ENCODE results near the gene LRFN2.

DNA sequence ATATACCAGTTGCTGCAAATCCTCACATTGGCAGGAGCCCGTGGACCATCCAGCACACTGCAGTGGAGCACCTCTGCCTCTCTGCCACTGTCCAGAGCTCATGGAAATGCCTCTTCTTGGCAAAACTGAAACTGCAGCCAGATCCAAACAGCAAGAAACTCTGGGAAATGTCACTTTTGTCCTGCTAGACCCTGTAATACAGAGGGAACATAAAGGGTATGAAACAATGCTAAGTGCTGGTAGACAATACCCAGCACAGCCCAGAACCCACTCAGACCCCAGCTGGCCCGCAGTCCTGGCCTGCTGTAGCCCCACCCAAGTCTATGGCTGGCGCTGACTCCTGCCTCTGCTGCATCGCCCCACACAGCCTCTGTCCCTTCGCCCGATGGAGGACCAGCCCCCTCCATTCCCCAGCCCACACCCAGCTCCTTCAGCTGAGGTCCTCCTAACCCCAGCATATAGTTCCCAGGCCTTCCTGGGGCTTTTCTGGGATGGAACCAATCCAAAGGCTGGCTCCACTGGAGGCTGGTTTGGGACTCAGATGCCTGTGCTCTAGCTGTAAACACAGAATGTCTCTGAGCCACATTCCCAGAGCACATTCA lies 242.5 kb downstream of the LRFN2 start:
- TF ChIP-seq, protein P1, sequence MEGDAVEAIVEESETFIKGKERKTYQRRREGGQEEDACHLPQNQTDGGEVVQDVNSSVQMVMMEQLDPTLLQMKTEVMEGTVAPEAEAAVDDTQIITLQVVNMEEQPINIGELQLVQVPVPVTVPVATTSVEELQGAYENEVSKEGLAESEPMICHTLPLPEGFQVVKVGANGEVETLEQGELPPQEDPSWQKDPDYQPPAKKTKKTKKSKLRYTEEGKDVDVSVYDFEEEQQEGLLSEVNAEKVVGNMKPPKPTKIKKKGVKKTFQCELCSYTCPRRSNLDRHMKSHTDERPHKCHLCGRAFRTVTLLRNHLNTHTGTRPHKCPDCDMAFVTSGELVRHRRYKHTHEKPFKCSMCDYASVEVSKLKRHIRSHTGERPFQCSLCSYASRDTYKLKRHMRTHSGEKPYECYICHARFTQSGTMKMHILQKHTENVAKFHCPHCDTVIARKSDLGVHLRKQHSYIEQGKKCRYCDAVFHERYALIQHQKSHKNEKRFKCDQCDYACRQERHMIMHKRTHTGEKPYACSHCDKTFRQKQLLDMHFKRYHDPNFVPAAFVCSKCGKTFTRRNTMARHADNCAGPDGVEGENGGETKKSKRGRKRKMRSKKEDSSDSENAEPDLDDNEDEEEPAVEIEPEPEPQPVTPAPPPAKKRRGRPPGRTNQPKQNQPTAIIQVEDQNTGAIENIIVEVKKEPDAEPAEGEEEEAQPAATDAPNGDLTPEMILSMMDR (IDR thresholded peaks at IDR 0.05): no peak
- TF ChIP-seq POLR2AphosphoS5 (IDR thresholded peaks at IDR 0.05) (no peak), EP300 (IDR thresholded peaks at IDR 0.05) (no peak), POLR2A (IDR thresholded peaks at IDR 0.05) (no peak)
